NT2/D1 (cell line): ENCODE measurements around the gene PDSS2.
"Not testable (repeated sequence)": the region's sequence is repeated elsewhere in the genome, so short reads cannot be mapped to it uniquely, and the experiment has no call there.

Source experiments
- DNase-seq: peaks from one replicate; pipeline ENCODE4 v3.0.0-alpha.2; 2011; ENCODE audit warnings: low read depth, low spot score
- H3K27me3 ChIP-seq: 2 replicates; pipeline ENCODE4 v1.6.0; 2011; ENCODE audit warnings: mild to moderate bottlenecking; ENCODE audit not compliant: insufficient read length, insufficient read depth
- H3K36me3 ChIP-seq: 2 replicates; pipeline ENCODE4 v1.6.1; 2011; ENCODE audit warnings: mild to moderate bottlenecking, low read length, mixed read lengths; ENCODE audit not compliant: insufficient read depth, insufficient read length
- H3K4me1 ChIP-seq: 2 replicates; pipeline ENCODE4 v1.5.1; 2011; ENCODE audit not compliant: insufficient read depth, insufficient read length
- H3K4me3 ChIP-seq: 2 replicates; pipeline ENCODE4 v1.5.1; 2011; ENCODE audit warnings: low read depth; ENCODE audit not compliant: insufficient read length
- H3K9ac ChIP-seq: 2 replicates; pipeline ENCODE4 v1.6.0; 2011; ENCODE audit warnings: low read depth; ENCODE audit not compliant: insufficient read length
- H3K9me3 ChIP-seq: 2 replicates; pipeline ENCODE4 v1.5.1; 2011; ENCODE audit warnings: mild to moderate bottlenecking, low read length; ENCODE audit not compliant: insufficient read depth
- SUZ12 ChIP-seq: IDR thresholded peaks from 2 replicates; pipeline ENCODE4 v1.6.1; 2011; ENCODE audit not compliant: insufficient read length, insufficient read depth; ENCODE audit errors: extremely low read depth
- YY1 ChIP-seq: IDR thresholded peaks from 2 replicates; pipeline ENCODE4 v1.6.1; 2011; ENCODE audit not compliant: insufficient read length, insufficient read depth
- ZNF274 ChIP-seq: IDR thresholded peaks from 2 replicates; pipeline ENCODE4 v1.6.1; 2011; ENCODE audit warnings: mild to moderate bottlenecking, low read depth, low read length

The PDSS2 gene

GRCh38 chr6:107315114-107315513, 144.2 kb downstream of the PDSS2 start:
- H3K36me3 ChIP-seq: no peaks in the 10 kb centered on the region
- TF ChIP-seq YY1 (no peak), ZNF274 (no peak), SUZ12 (no peak)
- DNase-seq: no peak
- no peak overlapping the region for H3K9ac ChIP-seq
- H3K27me3 ChIP-seq: no peaks in the 10 kb centered on the region
- no peaks in the 10 kb centered on the region for H3K4me1 ChIP-seq
- no peaks in the 10 kb centered on the region for H3K9me3 ChIP-seq
- no peak overlapping the region for H3K4me3 ChIP-seq

GRCh38 chr6:107314531-107314939, 144.8 kb downstream of the PDSS2 start:
- H3K4me1 ChIP-seq: no peaks in the 10 kb centered on the region
- no peaks in the 10 kb centered on the region for H3K27me3 ChIP-seq
- no peaks in the 10 kb centered on the region for H3K9me3 ChIP-seq
- no peak overlapping the region for H3K9ac ChIP-seq
- no peak for DNase-seq
- H3K4me3 ChIP-seq: no peak overlapping the region
- TF ChIP-seq YY1 (no peak), ZNF274 (no peak), SUZ12 (no peak)
- H3K36me3 ChIP-seq: no peaks in the 10 kb centered on the region

DNA sequence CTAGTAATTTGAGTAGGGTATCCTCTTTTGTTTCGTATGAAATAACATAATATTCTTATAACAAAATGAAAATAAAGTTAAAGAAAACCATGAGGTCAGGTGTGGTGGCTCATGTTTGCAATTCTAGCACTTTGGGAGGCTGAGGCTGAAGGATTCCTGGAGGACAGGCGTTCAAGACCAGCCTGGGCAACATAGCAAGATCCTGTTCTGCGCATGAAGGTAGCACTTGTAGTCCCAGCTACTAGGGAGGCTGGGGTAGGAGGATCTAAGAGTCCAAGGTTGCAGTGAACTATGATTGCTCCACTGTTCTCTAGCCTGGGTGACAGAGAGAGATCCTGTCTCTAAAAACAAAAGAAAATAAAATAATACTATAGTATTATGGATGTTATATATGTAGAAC, 145.6 kb downstream of the PDSS2 start:
- no peaks in the 10 kb centered on the region for H3K4me1 ChIP-seq
- H3K4me3 ChIP-seq: no peak overlapping the region
- no peaks in the 10 kb centered on the region for H3K27me3 ChIP-seq
- H3K36me3 ChIP-seq: no peaks in the 10 kb centered on the region
- no peak for TF ChIP-seq SUZ12
- H3K9me3 ChIP-seq: no peaks in the 10 kb centered on the region
- H3K9ac ChIP-seq: no peak overlapping the region
- DNase-seq: no peak

DNA sequence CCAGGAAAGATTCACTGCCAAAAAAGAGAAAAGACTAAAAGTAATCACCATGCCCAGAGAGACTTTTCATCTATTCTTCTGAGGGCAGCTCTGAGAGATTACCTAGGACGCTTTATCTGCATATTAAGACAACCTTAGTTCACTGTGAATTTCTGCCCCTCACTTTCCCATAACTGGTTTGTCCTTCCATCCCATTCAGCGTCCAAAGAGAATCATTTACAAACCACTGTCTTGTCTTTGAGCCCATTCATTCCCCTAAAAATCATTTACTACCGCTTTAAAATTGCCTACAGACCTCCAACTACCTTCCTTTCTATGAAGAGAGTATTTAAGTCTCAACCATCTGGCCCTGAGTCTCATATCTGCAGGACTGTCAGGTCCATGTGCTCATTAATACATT, 149.0 kb downstream of the PDSS2 start:
- TF ChIP-seq SUZ12 (no peak), YY1 (no peak), ZNF274 (no peak)
- Histone ChIP-seq H3K4me3 (no peak overlapping the region), H3K4me1 (no peaks in the 10 kb centered on the region), H3K36me3 (no peaks in the 10 kb centered on the region), H3K9ac (no peak overlapping the region), H3K9me3 (no peaks in the 10 kb centered on the region), H3K27me3 (no peaks in the 10 kb centered on the region)
- no peak for DNase-seq

DNA sequence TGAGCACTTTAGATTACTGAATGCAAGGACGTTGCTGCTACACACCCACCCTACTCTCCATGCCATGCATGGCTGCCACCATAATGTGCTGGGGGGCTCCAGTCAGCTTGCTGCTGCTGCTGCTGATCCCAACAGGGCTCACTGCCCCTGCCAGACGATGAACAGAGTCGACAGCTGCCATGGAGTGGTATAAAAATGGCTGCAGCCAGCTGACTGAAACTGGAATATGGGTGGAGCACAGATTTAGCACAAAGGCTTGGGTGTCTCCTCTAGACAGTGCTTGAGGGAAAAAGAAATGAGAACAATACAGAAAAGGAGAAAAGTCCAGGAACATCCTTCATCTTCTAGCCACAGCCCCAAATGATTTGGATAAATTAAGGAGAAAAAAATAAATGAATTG, 150.7 kb downstream of the PDSS2 start:
- DNase-seq: no peak
- Histone ChIP-seq H3K4me1 (no peaks in the 10 kb centered on the region), H3K27me3 (no peaks in the 10 kb centered on the region), H3K9me3 (no peaks in the 10 kb centered on the region), H3K9ac (no peak overlapping the region), H3K4me3 (no peak overlapping the region), H3K36me3 (no peaks in the 10 kb centered on the region)
- TF ChIP-seq YY1 (no peak), ZNF274 (no peak)

- not testable (repeated sequence) for H3K9me3 ChIP-seq, H3K4me3 ChIP-seq, H3K36me3 ChIP-seq, DNase-seq, H3K9ac ChIP-seq, H3K27me3 ChIP-seq, H3K4me1 ChIP-seq
Observed at GRCh38 chr6:107305994-107306393, 153.4 kb downstream of the PDSS2 start.

GRCh38 chr6:107305391-107305790, 154.0 kb downstream of the PDSS2 start:
- Histone ChIP-seq H3K36me3 (no peaks in the 10 kb centered on the region), H3K4me1 (no peaks in the 10 kb centered on the region), H3K9ac (no peak overlapping the region), H3K4me3 (no peak overlapping the region), H3K9me3 (no peaks in the 10 kb centered on the region), H3K27me3 (no peaks in the 10 kb centered on the region)
- TF ChIP-seq SUZ12 (no peak), YY1 (no peak)
- no peak for DNase-seq

DNA sequence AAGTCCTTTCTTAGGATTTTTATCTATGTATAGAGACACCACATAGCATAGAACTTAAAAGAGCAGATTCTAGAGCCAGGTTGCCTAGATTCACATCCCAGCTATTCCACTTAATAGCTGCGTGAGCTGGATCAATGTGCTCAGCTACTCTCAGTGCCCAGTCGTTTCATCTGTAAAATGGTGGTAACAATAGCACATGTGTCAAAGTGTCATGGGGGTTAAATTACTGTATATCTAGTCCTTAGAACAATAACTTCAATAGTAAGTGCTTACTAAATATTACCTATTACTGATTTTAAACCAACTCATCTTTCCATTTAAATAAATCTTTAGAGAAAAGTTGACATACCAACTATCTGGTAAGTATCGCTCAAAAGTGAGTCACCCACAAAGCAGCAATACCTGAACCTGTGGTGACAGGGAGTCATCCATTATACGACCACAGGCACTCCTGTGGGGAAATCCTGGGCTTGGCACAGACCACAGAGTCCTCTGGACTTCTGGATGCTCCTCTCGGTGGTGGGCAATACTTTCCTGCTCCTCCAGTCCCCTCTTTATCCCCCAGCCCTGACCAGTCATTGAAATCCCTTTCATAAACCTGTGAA, 154.8 kb downstream of the PDSS2 start:
- Histone ChIP-seq H3K4me3 (no peak overlapping the region), H3K9ac (no peak overlapping the region), H3K9me3 (no peaks in the 10 kb centered on the region), H3K4me1 (no peaks in the 10 kb centered on the region), H3K27me3 (no peaks in the 10 kb centered on the region), H3K36me3 (no peaks in the 10 kb centered on the region)
- no peak for TF ChIP-seq YY1
- TF ChIP-seq SUZ12: no peak
- TF ChIP-seq ZNF274: no peak
- DNase-seq: no peak
